ENCODE measurements around the gene SNURF. TPM values are rescaled to one million over a fixed set of nuclear protein-coding genes. Genes with fewer than 3 reads are reported as not detected.

SNURF gene
- total and polyA plus RNA-seq, 7 donors: 2.2 to 26.8 (median 22.2) TPM

DNA sequence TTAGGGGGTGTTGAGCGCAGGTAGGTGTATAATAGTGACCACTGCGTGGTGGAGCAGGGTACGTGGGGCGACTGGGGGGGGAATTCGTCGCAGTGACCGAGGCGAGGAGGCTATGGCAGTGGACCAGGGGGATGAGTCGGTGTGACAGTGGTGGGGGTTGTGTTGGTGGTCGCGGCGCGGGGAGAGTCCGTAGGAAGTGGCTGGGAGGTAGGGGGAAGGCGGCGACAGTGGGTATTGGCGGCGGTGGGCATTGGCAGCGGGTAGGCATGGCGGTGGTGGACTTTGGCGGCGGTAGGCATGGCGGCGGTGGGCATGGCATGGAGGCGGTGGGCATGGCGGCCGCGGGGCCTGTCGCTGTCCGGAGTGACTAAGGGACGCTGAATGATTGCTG is 739 bp downstream of the SNURF start:
- WGBS, 3 donors: 43 to 54% (median 47%) methylated on average over 22 to 31 of the region's 31 CpGs
- TF ChIP-seq, protein P1, sequence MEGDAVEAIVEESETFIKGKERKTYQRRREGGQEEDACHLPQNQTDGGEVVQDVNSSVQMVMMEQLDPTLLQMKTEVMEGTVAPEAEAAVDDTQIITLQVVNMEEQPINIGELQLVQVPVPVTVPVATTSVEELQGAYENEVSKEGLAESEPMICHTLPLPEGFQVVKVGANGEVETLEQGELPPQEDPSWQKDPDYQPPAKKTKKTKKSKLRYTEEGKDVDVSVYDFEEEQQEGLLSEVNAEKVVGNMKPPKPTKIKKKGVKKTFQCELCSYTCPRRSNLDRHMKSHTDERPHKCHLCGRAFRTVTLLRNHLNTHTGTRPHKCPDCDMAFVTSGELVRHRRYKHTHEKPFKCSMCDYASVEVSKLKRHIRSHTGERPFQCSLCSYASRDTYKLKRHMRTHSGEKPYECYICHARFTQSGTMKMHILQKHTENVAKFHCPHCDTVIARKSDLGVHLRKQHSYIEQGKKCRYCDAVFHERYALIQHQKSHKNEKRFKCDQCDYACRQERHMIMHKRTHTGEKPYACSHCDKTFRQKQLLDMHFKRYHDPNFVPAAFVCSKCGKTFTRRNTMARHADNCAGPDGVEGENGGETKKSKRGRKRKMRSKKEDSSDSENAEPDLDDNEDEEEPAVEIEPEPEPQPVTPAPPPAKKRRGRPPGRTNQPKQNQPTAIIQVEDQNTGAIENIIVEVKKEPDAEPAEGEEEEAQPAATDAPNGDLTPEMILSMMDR (IDR thresholded peaks at IDR 0.05): no peak

DNA sequence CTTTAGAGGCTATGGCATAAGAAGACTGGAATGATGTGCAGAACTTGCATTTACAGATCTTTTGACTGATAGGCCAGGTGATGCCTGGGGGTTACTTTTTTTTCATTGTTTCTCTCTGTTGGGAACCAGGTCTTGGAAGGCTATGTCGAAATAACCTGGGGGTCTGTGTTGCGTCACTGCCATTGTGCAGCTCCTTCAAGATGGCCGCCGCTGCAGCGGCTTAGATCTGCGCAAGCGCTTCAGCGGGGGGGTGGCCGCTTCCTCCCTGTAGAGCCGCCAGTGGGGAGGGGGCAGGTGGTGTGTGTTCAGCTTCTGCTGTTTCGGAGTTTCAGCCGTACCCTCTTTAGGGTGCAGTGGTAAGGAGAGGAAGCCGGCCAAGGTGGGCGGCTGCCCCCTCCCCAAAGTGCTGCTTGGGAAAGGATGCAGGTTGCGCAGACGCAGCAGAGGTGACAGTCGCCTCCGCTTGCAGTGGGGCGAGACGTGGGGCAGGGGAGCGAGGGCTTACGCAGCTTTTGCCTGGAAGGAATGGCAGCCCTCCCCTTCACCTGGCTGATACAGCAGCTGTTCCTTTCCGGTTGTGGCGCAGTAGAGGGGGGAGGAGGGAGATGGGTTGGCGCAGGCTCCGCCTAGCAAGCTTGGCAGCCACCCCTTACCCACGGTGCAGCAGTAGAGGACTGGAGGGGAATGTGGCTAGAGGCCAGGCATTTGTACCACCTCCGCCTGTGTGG is 1.5 kb downstream of the SNURF start:
- TF ChIP-seq, protein P1 (IDR thresholded peaks at IDR 0.05): no peak
- ATAC-seq (peak; percentile 84 to 88 (median 86)), DNase-seq (peak; percentile 72 to 89)
- Histone ChIP-seq H3K36me3 (ENCODE audit: insufficient read depth in 1 of 2, low read depth in 1 of 2) (no peaks in the 10 kb centered on the region), H3K27me3 (ENCODE audit: insufficient read depth in 3 of 3, low read length in 2 of 3) (no peaks in the 10 kb centered on the region), H3K4me3 (peak overlapping the region; percentile 75), H3K27ac (peak overlapping the region; percentile 85), H3K9me3 (no peaks in the 10 kb centered on the region), H3K4me1 (peaks cover 7% of the 10 kb centered on the region)
- WGBS, 3 donors: 47 to 52% (median 51%) methylated on average over 28 of the region's 28 CpGs
- intact Hi-C loops (cut with DNase I): no loop called here

More for the DNA sequence above, 739 bp downstream of the SNURF start:
- H3K36me3 ChIP-seq (ENCODE audit: insufficient read depth in 1 of 2, low read depth in 1 of 2): no peaks in the 10 kb centered on the region
- DNase-seq (peak; percentile 33 to 60), ATAC-seq (peak; percentile 24 to 60 (median 26))
- H3K9me3 ChIP-seq: no peaks in the 10 kb centered on the region
- intact Hi-C loops (cut with DNase I): no loop called here
- H3K27me3 ChIP-seq (ENCODE audit: insufficient read depth in 3 of 3, low read length in 2 of 3): no peaks in the 10 kb centered on the region
- H3K4me1 ChIP-seq: peaks cover 7% of the 10 kb centered on the region
- H3K4me3 ChIP-seq: peak overlapping the region; percentile 75
- H3K27ac ChIP-seq: peak overlapping the region; percentile 85

DNA sequence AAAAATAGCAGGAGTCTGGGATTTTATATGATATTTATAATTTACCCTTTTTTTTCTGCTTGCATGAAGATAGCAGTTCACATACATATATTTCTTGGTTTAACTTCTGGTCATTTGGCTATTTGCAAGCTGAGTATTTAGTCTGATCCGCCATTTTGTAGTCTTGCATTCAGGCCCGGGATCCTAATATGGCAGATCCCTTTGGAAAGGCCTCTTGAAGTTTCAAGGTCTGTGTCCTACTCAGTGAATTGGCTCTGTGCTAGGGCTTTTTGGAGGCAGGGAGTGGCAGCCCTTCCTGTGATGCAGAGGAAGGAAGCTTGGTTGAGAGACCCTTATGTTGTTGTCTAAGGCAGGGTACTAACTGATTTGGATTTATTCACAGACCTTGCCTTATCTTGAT is 2.9 kb downstream of the SNURF start:
- ATAC-seq: no peak
- DNase-seq: no peak
- H3K4me3 ChIP-seq: peak overlapping the region; percentile 75
- H3K4me1 ChIP-seq: peaks cover 7% of the 10 kb centered on the region
- WGBS, 3 donors: 63 to 72% (median 65%) methylated on average over 2 of the region's 2 CpGs
- H3K36me3 ChIP-seq (ENCODE audit: insufficient read depth in 1 of 2, low read depth in 1 of 2): peaks cover 0 to 8% of the 10 kb centered on the region in 2 donors
- H3K27me3 ChIP-seq (ENCODE audit: insufficient read depth in 3 of 3, low read length in 2 of 3): no peaks in the 10 kb centered on the region
- intact Hi-C loops (cut with DNase I): no loop called here
- TF ChIP-seq, protein P1 (IDR thresholded peaks at IDR 0.05): no peak
- H3K27ac ChIP-seq: peak overlapping the region; percentile 85
- H3K9me3 ChIP-seq: no peaks in the 10 kb centered on the region

DNA sequence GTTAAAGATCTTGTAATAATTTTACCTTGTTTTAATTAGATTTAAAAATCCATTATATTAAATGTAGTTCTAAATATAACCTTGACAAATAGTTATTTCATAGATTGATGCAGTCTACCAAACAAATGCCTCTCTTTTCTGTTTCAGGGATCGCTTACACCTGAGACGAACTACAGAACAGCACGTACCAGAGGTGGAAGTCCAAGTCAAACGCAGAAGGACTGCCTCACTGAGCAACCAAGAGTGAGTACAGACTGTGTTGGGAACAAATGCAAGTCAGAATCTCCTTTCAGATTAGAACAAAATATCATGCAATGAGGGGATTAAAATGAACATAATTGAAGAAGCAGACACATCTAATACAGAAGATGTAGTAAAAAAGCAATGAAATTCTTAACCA is 7.2 kb downstream of the SNURF start:
- no peak overlapping the region for H3K27ac ChIP-seq
- no peak overlapping the region for H3K4me3 ChIP-seq
- 52 to 61% (median 59%) methylated on average over 4 of the region's 4 CpGs for WGBS, 3 donors
- DNase-seq: no peak
- TF ChIP-seq, protein P1 (IDR thresholded peaks at IDR 0.05): no peak
- H3K36me3 ChIP-seq (ENCODE audit: insufficient read depth in 1 of 2, low read depth in 1 of 2): peaks cover 0 to 32% of the 10 kb centered on the region in 2 donors
- intact Hi-C loops (cut with DNase I): no loop called here
- peak in 2 of 4 donors; percentile 84 to 88 for ATAC-seq
- H3K27me3 ChIP-seq (ENCODE audit: insufficient read depth in 3 of 3, low read length in 2 of 3): no peaks in the 10 kb centered on the region
- no peaks in the 10 kb centered on the region for H3K9me3 ChIP-seq
- peaks cover 5% of the 10 kb centered on the region for H3K4me1 ChIP-seq
